ENCODE data around the gene XYLT1.

DNA sequence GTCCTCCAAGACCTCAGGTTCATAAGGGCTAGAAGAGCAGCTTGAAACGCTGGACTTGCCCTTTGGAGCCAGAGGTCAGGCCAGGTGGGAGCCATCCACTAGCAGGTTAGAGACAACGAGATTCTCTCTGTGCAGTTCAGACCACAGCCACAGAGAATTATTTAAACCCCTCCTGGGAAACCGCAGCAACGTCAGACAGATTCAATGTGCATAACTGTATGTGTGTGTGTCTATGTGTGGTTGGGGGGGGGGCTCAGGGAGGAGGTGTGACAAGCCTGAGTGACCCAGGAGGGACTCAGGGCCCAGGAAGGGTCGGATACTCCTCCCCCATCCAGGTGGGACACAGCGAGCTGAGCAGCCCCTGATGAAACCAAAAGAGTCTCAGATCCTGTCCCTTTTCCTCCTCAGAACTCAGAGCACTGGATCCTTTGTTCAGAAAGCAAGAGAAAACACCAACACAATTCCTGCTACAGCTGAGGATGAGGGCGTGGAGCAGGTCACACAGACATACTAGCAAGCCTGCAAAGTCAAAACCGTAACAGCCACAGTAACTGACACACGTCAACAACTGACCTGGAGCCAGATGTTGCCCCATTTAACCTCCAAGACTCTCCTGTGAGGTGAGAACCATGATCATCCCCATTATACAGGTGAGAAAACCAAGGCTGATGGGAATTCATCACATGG, 66.8 kb downstream of the XYLT1 start:
- TF ChIP-seq POLR2AphosphoS5 (IDR thresholded peaks at IDR 0.05; ENCODE audit: insufficient read depth in 1 of 2, low read depth in 1 of 2) (no peak), POLR2A (IDR thresholded peaks at IDR 0.05) (no peak)

All from vagina (tissue), 2 donors.